Gastroesophageal sphincter (tissue), 4 donors: ENCODE measurements around the gene RABL2B. TPM values are rescaled to one million over a fixed set of nuclear protein-coding genes. Genes with fewer than 3 reads are reported as not detected.

Experiments used
- ATAC-seq: fragments of 150-250 bp; one replicate; pipeline ENCODE4 v1.9.1; 2016; ENCODE audit warnings: mild to moderate bottlenecking, moderate library complexity
- H3K27ac ChIP-seq, 4 donors: fragments of 200-600 bp; sonication (generic) in 3 of 4; 1 replicate in 3 of 4; 2 replicates in 1 of 4; pipeline ENCODE4 v1.5.1; 2016 to 2019
- H3K27me3 ChIP-seq: fragments of 200-600 bp; sonication (generic); one replicate; pipeline ENCODE4 v1.5.1; 2019
- H3K36me3 ChIP-seq, 2 donors: fragments of 200-600 bp; sonication (generic); one replicate each; pipeline ENCODE4 v1.5.1; 2019; ENCODE audit warnings: control low read depth in 1 of 2
- H3K4me1 ChIP-seq, 3 donors: fragments of 200-600 bp; sonication (generic); 1 replicate in 2 of 3; 2 replicates in 1 of 3; pipeline ENCODE4 v1.5.1; 2016 to 2019; ENCODE audit warnings: control low read depth in 2 of 3
- H3K4me3 ChIP-seq, 2 donors: fragments of 200-600 bp; sonication (generic); one replicate each; pipeline ENCODE4 v1.5.1; 2019; ENCODE audit warnings: mild to moderate bottlenecking in 1 of 2, moderate library complexity in 1 of 2
- H3K9me3 ChIP-seq, 3 donors: fragments of 200-600 bp; sonication (generic); one replicate each; pipeline ENCODE4 v1.5.1; 2017 to 2019; ENCODE audit warnings: control low read depth in 2 of 3
- CTCF ChIP-seq, 4 experiments: fragments of 200-600 bp in 2 of 4; fragments of 450-650 bp in 2 of 4; sonication (generic) in 1 of 4; IDR thresholded peaks; one replicate each; pipeline ENCODE4 v1.5.1; 2017 to 2019; ENCODE audit warnings: antibody characterized with exemption in 4 of 4, mild to moderate bottlenecking in 2 of 4, moderate library complexity in 2 of 4
- EP300 ChIP-seq: sonication (generic); formaldehyde crosslinking; IDR thresholded peaks from one replicate; pipeline ENCODE4 v1.6.1; 2017; ENCODE audit warnings: antibody characterized with exemption, mild to moderate bottlenecking
- POLR2A ChIP-seq, 2 donors: fragments of 450-650 bp; IDR thresholded peaks; one replicate each; pipeline ENCODE4 v1.6.1; 2017; ENCODE audit warnings: antibody characterized with exemption in 2 of 2, mild to moderate bottlenecking in 2 of 2, moderate library complexity in 1 of 2
- POLR2AphosphoS5 ChIP-seq: sonication (generic); formaldehyde crosslinking; IDR thresholded peaks from one replicate; pipeline ENCODE4 v1.6.1; 2017; ENCODE audit warnings: antibody characterized with exemption
- WGBS, 2 donors: methylation state at CpG; one replicate each; pipeline ENCODE4 v1.1.5; 2018; ENCODE audit warnings: low coverage in 1 of 2; 5-methylcytosine and 5-hydroxymethylcytosine counted together
- total RNA-seq, 4 donors: library from RNA; depleted of rRNA; stranded (reverse); fragments of >200 nt; gene quantifications; one replicate each; pipeline ENCODE4 v1.1.0, GENCODE V29; 2016

RABL2B gene
- total RNA-seq, 4 donors from 2014 or later: 4.9 to 19.3 (median 15.9) TPM

DNA sequence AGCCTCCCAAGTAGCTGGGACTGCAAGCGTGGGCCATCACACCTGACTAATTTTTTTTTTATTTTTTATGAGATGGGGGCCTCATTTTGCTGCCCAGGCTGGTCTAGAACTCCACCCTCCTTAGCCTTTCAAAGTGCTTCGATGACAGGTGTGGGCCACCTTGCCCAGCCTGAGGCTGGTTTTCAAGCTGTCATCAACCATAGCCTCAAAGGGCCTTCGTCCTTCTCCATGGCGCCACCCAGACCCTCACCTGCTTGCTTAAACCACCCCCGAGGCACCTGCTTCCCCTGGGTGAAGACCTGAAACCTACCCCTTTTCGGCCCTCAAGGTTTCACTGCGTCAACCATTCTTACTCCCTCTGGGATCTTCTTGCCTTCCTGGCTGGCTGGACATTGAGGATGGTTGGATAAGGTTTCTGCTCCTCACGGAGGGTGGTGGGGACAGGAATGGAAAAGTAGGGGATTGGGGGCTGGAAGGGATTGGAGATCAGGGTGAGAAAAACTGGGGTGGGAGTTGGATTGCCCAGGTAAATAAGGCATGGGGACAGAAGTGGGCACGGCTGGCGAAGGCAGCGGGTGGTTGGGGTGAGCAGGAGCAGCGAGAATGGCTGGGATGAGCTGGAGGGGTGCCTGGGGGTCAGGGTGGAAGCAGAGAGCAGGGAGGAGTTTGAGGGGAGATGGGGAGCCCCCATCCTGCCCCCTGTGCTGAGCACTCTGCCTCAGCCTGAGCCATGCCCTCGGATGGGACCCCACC, 48.3 kb downstream of the RABL2B start:
- TF ChIP-seq POLR2AphosphoS5: no peak
- no peak for TF ChIP-seq CTCF (IDR thresholded peaks at IDR 0.05)
- TF ChIP-seq EP300: no peak
- TF ChIP-seq POLR2A (IDR thresholded peaks at IDR 0.05): no peak
- no peak overlapping the region for H3K4me3 ChIP-seq
- H3K4me1 ChIP-seq: peaks cover 0 to 34% (median 4%) of the 10 kb centered on the region in 3 donors
- H3K9me3 ChIP-seq: no peaks in the 10 kb centered on the region
- H3K36me3 ChIP-seq: no peaks in the 10 kb centered on the region
- 93% methylated on average over 8 of the region's 13 CpGs; no CpG with 5 or more reads in 1 of the 2 donors for WGBS, 2 donors
- H3K27me3 ChIP-seq: peaks cover 69% of the 10 kb centered on the region
- ATAC-seq: no peak
- no peak overlapping the region for H3K27ac ChIP-seq

- H3K4me1 ChIP-seq: peaks cover 0 to 34% (median 4%) of the 10 kb centered on the region in 3 donors
- no peak for ATAC-seq
- TF ChIP-seq POLR2AphosphoS5: no peak
- TF ChIP-seq EP300: no peak
- TF ChIP-seq CTCF (IDR thresholded peaks at IDR 0.05): no peak
- no peak for TF ChIP-seq POLR2A (IDR thresholded peaks at IDR 0.05)
- H3K9me3 ChIP-seq: no peaks in the 10 kb centered on the region
- 27 to 79% methylated on average over 2 to 7 of the region's 10 CpGs for WGBS, 2 donors
- no peak overlapping the region for H3K27ac ChIP-seq
- peaks cover 65% of the 10 kb centered on the region for H3K27me3 ChIP-seq
- peaks cover 0 to 3% of the 10 kb centered on the region in 2 donors for H3K36me3 ChIP-seq
- no peak overlapping the region for H3K4me3 ChIP-seq
Measured at GRCh38 chr22:50734343-50734771, 49.1 kb downstream of the RABL2B start.

GRCh38 chr22:50733521-50734342, 49.7 kb downstream of the RABL2B start:
- H3K36me3 ChIP-seq: peaks cover 0 to 7% of the 10 kb centered on the region in 2 donors
- peaks cover 0 to 34% (median 4%) of the 10 kb centered on the region in 3 donors for H3K4me1 ChIP-seq
- H3K27ac ChIP-seq: no peak overlapping the region
- no peaks in the 10 kb centered on the region for H3K9me3 ChIP-seq
- peaks cover 60% of the 10 kb centered on the region for H3K27me3 ChIP-seq
- no peak for TF ChIP-seq CTCF (IDR thresholded peaks at IDR 0.05)
- no peak for TF ChIP-seq EP300
- TF ChIP-seq POLR2AphosphoS5: no peak
- no peak for TF ChIP-seq POLR2A (IDR thresholded peaks at IDR 0.05)
- ATAC-seq: no peak
- 24 to 30% methylated on average over 15 to 19 of the region's 22 CpGs for WGBS, 2 donors
- H3K4me3 ChIP-seq: no peak overlapping the region

- no peaks in the 10 kb centered on the region for H3K9me3 ChIP-seq
- TF ChIP-seq POLR2AphosphoS5 (no peak), EP300 (no peak), POLR2A (IDR thresholded peaks at IDR 0.05) (no peak), CTCF (IDR thresholded peaks at IDR 0.05) (no peak)
- no peak overlapping the region for H3K27ac ChIP-seq
- peaks cover 0 to 14% of the 10 kb centered on the region in 2 donors for H3K36me3 ChIP-seq
- peaks cover 53% of the 10 kb centered on the region for H3K27me3 ChIP-seq
- 75 to 88% methylated on average over 2 to 12 of the region's 12 CpGs for WGBS, 2 donors
- no peak overlapping the region for H3K4me3 ChIP-seq
- ATAC-seq: no peak
- H3K4me1 ChIP-seq: peaks cover 0 to 34% (median 4%) of the 10 kb centered on the region in 3 donors
Measured at GRCh38 chr22:50732681-50733080, 50.8 kb downstream of the RABL2B start.
